ENCODE data around the gene PDE1C. TPM values are rescaled to one million over a fixed set of nuclear protein-coding genes. Genes with fewer than 3 reads are reported as not detected.

The PDE1C gene
- total and polyA plus RNA-seq, 11 donors: 35.3 to 307 (median 141) TPM

GRCh38 chr7:31982962-31983361 lies 87.2 kb downstream of the PDE1C start:
- Histone ChIP-seq H3K4me1 (peaks cover 0 to 49% (median 16%) of the 10 kb centered on the region in 12 donors), H3K36me3 (no peaks in the 10 kb centered on the region), H3K9me3 (peaks cover 0 to 2% (median 0%) of the 10 kb centered on the region in 12 donors), H3K27ac (peak overlapping the region in 9 of 12 donors; percentile 6 to 61 (median 32)), H3K27me3 (no peaks in the 10 kb centered on the region), H3K4me3 (no peak overlapping the region)
- 6 to 41% (median 28%) methylated on average over 1 of the region's 1 CpG for WGBS, 4 donors
- intact Hi-C loops (cut with DNase I): loop anchor here in 1 of 10 donors (10.0 kb wide), 1 partner anchor 82 kb away; no protein-coding TSS in a partner anchor
- TF ChIP-seq POLR2A (IDR thresholded peaks at IDR 0.05) (no peak), CTCF (IDR thresholded peaks at IDR 0.05) (no peak)
- DNase-seq (no peak), ATAC-seq (peak; percentile 81 to 88 (median 86))

GRCh38 chr7:31981874-31982390 lies 88.3 kb downstream of the PDE1C start:
- whole genome bisulfite sequencing, 4 donors: 38 to 50% (median 48%) methylated on average over 6 of the region's 6 CpGs
- TF ChIP-seq POLR2A (IDR thresholded peaks at IDR 0.05) (no peak), CTCF (IDR thresholded peaks at IDR 0.05) (no peak)
- H3K36me3 ChIP-seq: no peaks in the 10 kb centered on the region
- DNase-seq: no peak
- intact Hi-C loops (cut with DNase I): loop anchor here in 1 of 10 donors (10.0 kb wide), 1 partner anchor 83 kb away; no protein-coding TSS in a partner anchor
- peak; percentile 28 to 77 (median 56) for ATAC-seq
- H3K9me3 ChIP-seq: peaks cover 0 to 12% (median 0%) of the 10 kb centered on the region in 12 donors
- no peak overlapping the region for H3K4me3 ChIP-seq
- no peaks in the 10 kb centered on the region for H3K27me3 ChIP-seq
- H3K4me1 ChIP-seq: peaks cover 0 to 48% (median 16%) of the 10 kb centered on the region in 12 donors
- peak overlapping the region in 9 of 12 donors; percentile 6 to 61 (median 32) for H3K27ac ChIP-seq

- intact Hi-C loops (cut with DNase I): loop anchor here in 1 of 10 donors (10.0 kb wide), 1 partner anchor 85 kb away; no protein-coding TSS in a partner anchor
- ATAC-seq (peak in 1 of 4 donors; percentile 25), DNase-seq (no peak)
- WGBS, 4 donors: 38 to 69% (median 45%) methylated on average over 1 of the region's 1 CpG
- TF ChIP-seq CTCF (IDR thresholded peaks at IDR 0.05): no peak
- no peak for TF ChIP-seq POLR2A (IDR thresholded peaks at IDR 0.05)
- peak overlapping the region in 8 of 12 donors; percentile 1 to 59 (median 24) for H3K27ac ChIP-seq
- no peaks in the 10 kb centered on the region for H3K36me3 ChIP-seq
- H3K4me3 ChIP-seq: no peak overlapping the region
- H3K4me1 ChIP-seq: peaks cover 0 to 52% (median 16%) of the 10 kb centered on the region in 12 donors
- H3K27me3 ChIP-seq: no peaks in the 10 kb centered on the region
- H3K9me3 ChIP-seq: peaks cover 0 to 14% (median 0%) of the 10 kb centered on the region in 12 donors
These were observed 90.4 kb downstream of the PDE1C start for GRCh38 chr7:31979690-31980330.

- H3K4me1 ChIP-seq: peaks cover 0 to 58% (median 8%) of the 10 kb centered on the region in 12 donors
- no peaks in the 10 kb centered on the region for H3K36me3 ChIP-seq
- H3K4me3 ChIP-seq: no peak overlapping the region
- peaks cover 0 to 14% (median 0%) of the 10 kb centered on the region in 12 donors for H3K9me3 ChIP-seq
- ATAC-seq: no peak
- TF ChIP-seq CTCF (IDR thresholded peaks at IDR 0.05): no peak
- intact Hi-C loops (cut with DNase I): no loop called here
- H3K27me3 ChIP-seq: no peaks in the 10 kb centered on the region
- no peak for DNase-seq
- no peak overlapping the region for H3K27ac ChIP-seq
- 74 to 82% (median 79%) methylated on average over 5 of the region's 5 CpGs for WGBS, 4 donors
These were observed 94.7 kb downstream of the PDE1C start for GRCh38 chr7:31975546-31975945.
